ENCODE measurements around the gene RAET1L.
"Not testable (repeated sequence)": the region's sequence is repeated elsewhere in the genome, so short reads cannot be mapped to it uniquely, and the experiment has no call there.

The RAET1L gene

GRCh38 chr6:150025201-150025917, at the start of gene RAET1L:
RAET1L (minus strand) TSS chr6:150025532; CDS start chr6:150025471, 61 bp downstream.
- Histone ChIP-seq H3K4me3 (replicated peaks; ENCODE audit: low read depth, low read length) (no peak within 1 kb of the TSS), H3K27me3 (replicated peaks; ENCODE audit: control insufficient read depth, insufficient read depth, low read length) (peaks cover 2% of the 10 kb centered on the region; the same call in 1 of the 2 replicates), H3K36me3 (ENCODE audit: control insufficient read depth, insufficient read depth, low read length) (no peaks in the 10 kb centered on the region)
- no peak for TF ChIP-seq CTCF (IDR thresholded peaks at IDR 0.05; ENCODE audit: insufficient read depth, low read length, poor library complexity, severe bottlenecking)
- no peak for DNase-seq (ENCODE audit: extremely low read depth, insufficient read length)

- DNase-seq (ENCODE audit: extremely low read depth, insufficient read length) = no peak
- Histone ChIP-seq H3K27me3 (replicated peaks; ENCODE audit: control insufficient read depth, insufficient read depth, low read length) (no peaks in the 10 kb centered on the region; the same call in 1 of the 2 replicates), H3K36me3 (ENCODE audit: control insufficient read depth, insufficient read depth, low read length) (no peaks in the 10 kb centered on the region), H3K4me3 (replicated peaks; ENCODE audit: low read depth, low read length) (no peak overlapping the region)
- no peak for TF ChIP-seq CTCF (IDR thresholded peaks at IDR 0.05; ENCODE audit: insufficient read depth, low read length, poor library complexity, severe bottlenecking)
These were observed 49.7 kb upstream of the RAET1L start for GRCh38 chr6:150075034-150075421.

GRCh38 chr6:150074396-150075033, 49.2 kb upstream of the RAET1L start:
- not testable (repeated sequence) for DNase-seq (ENCODE audit: extremely low read depth, insufficient read length); H3K4me3 ChIP-seq (replicated peaks; ENCODE audit: low read depth, low read length); H3K27me3 ChIP-seq (replicated peaks; ENCODE audit: control insufficient read depth, insufficient read depth, low read length); H3K36me3 ChIP-seq (ENCODE audit: control insufficient read depth, insufficient read depth, low read length)

- Histone ChIP-seq H3K4me3 (replicated peaks; ENCODE audit: low read depth, low read length) (no peak overlapping the region), H3K27me3 (replicated peaks; ENCODE audit: control insufficient read depth, insufficient read depth, low read length) (no peaks in the 10 kb centered on the region; the same call in 1 of the 2 replicates), H3K36me3 (ENCODE audit: control insufficient read depth, insufficient read depth, low read length) (no peaks in the 10 kb centered on the region)
- no peak for DNase-seq (ENCODE audit: extremely low read depth, insufficient read length)
- no peak for TF ChIP-seq CTCF (IDR thresholded peaks at IDR 0.05; ENCODE audit: insufficient read depth, low read length, poor library complexity, severe bottlenecking)
These were observed 46.9 kb upstream of the RAET1L start for GRCh38 chr6:150072201-150072600.

GRCh38 chr6:150070236-150070818, 45.0 kb upstream of the RAET1L start:
- no peaks in the 10 kb centered on the region for H3K36me3 ChIP-seq (ENCODE audit: control insufficient read depth, insufficient read depth, low read length)
- DNase-seq (ENCODE audit: extremely low read depth, insufficient read length) = no peak
- H3K4me3 ChIP-seq (replicated peaks; ENCODE audit: low read depth, low read length) = no peak overlapping the region
- no peaks in the 10 kb centered on the region; the same call in none of the 2 replicates for H3K27me3 ChIP-seq (replicated peaks; ENCODE audit: control insufficient read depth, insufficient read depth, low read length)
- TF ChIP-seq CTCF (IDR thresholded peaks at IDR 0.05; ENCODE audit: insufficient read depth, low read length, poor library complexity, severe bottlenecking) = no peak

GRCh38 chr6:150069706-150070105, 44.4 kb upstream of the RAET1L start:
- TF ChIP-seq CTCF (IDR thresholded peaks at IDR 0.05; ENCODE audit: insufficient read depth, low read length, poor library complexity, severe bottlenecking) = no peak
- DNase-seq (ENCODE audit: extremely low read depth, insufficient read length) = no peak
- no peak overlapping the region for H3K4me3 ChIP-seq (replicated peaks; ENCODE audit: low read depth, low read length)
- no peaks in the 10 kb centered on the region for H3K36me3 ChIP-seq (ENCODE audit: control insufficient read depth, insufficient read depth, low read length)
- no peaks in the 10 kb centered on the region; the same call in none of the 2 replicates for H3K27me3 ChIP-seq (replicated peaks; ENCODE audit: control insufficient read depth, insufficient read depth, low read length)
